ENCODE results near the gene TSEN34. TPM values are rescaled to one million over a fixed set of nuclear protein-coding genes. Genes with fewer than 3 reads are reported as not detected.
A peak's percentile ranks its signal among the peaks of the same experiment; 100 is the strongest.

The TSEN34 gene
- total RNA-seq, 4 donors from 2014 or later = 42.7 to 76.3 (median 69.1) TPM

GRCh38 chr19:54207676-54207982, 16.5 kb downstream of the TSEN34 start:
- DNase-seq (ENCODE audit: low spot score in 2 of 2) = no peak
- Histone ChIP-seq H3K4me3 (no peak overlapping the region), H3K27ac (peak overlapping the region; percentile 55), H3K27me3 (no peaks in the 10 kb centered on the region), H3K4me1 (peaks cover 70% of the 10 kb centered on the region), H3K9me3 (no peaks in the 10 kb centered on the region), H3K36me3 (peaks cover 55% of the 10 kb centered on the region)
- WGBS = 79% methylated on average over 5 of the region's 5 CpGs
- no peak for TF ChIP-seq EP300 (IDR thresholded peaks at IDR 0.05)
- TF ChIP-seq, protein P1, sequence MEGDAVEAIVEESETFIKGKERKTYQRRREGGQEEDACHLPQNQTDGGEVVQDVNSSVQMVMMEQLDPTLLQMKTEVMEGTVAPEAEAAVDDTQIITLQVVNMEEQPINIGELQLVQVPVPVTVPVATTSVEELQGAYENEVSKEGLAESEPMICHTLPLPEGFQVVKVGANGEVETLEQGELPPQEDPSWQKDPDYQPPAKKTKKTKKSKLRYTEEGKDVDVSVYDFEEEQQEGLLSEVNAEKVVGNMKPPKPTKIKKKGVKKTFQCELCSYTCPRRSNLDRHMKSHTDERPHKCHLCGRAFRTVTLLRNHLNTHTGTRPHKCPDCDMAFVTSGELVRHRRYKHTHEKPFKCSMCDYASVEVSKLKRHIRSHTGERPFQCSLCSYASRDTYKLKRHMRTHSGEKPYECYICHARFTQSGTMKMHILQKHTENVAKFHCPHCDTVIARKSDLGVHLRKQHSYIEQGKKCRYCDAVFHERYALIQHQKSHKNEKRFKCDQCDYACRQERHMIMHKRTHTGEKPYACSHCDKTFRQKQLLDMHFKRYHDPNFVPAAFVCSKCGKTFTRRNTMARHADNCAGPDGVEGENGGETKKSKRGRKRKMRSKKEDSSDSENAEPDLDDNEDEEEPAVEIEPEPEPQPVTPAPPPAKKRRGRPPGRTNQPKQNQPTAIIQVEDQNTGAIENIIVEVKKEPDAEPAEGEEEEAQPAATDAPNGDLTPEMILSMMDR (IDR thresholded peaks at IDR 0.05) = no peak
- TF ChIP-seq POLR2AphosphoS5 (IDR thresholded peaks at IDR 0.05) = no peak
- TF ChIP-seq POLR2A (IDR thresholded peaks at IDR 0.05) = no peak

- Histone ChIP-seq H3K27ac (peak overlapping the region; percentile 55), H3K4me3 (no peak overlapping the region), H3K27me3 (no peaks in the 10 kb centered on the region), H3K4me1 (peaks cover 64% of the 10 kb centered on the region), H3K36me3 (peaks cover 50% of the 10 kb centered on the region), H3K9me3 (no peaks in the 10 kb centered on the region)
- peak in 1 of 2 donors; percentile 81 for DNase-seq (ENCODE audit: low spot score in 2 of 2)
- 54% methylated on average over 12 of the region's 18 CpGs for WGBS
- TF ChIP-seq POLR2A (IDR thresholded peaks at IDR 0.05) (peak in 1 of 2 donors; percentile 18), EP300 (IDR thresholded peaks at IDR 0.05) (no peak)
- TF ChIP-seq, protein P1 (IDR thresholded peaks at IDR 0.05) = no peak
These were observed 17.1 kb downstream of the TSEN34 start for GRCh38 chr19:54207983-54208783.

GRCh38 chr19:54208784-54209057, 17.6 kb downstream of the TSEN34 start:
- Histone ChIP-seq H3K27me3 (no peaks in the 10 kb centered on the region), H3K4me1 (peaks cover 59% of the 10 kb centered on the region), H3K36me3 (peaks cover 44% of the 10 kb centered on the region), H3K4me3 (no peak overlapping the region), H3K9me3 (no peaks in the 10 kb centered on the region), H3K27ac (peak overlapping the region; percentile 43)
- WGBS = 60% methylated on average over 1 of the region's 8 CpGs
- no peak for DNase-seq (ENCODE audit: low spot score in 2 of 2)
- no peak for TF ChIP-seq EP300 (IDR thresholded peaks at IDR 0.05)
- TF ChIP-seq, protein P1 (IDR thresholded peaks at IDR 0.05) = no peak
- no peak for TF ChIP-seq POLR2AphosphoS5 (IDR thresholded peaks at IDR 0.05)
- TF ChIP-seq POLR2A (IDR thresholded peaks at IDR 0.05) = no peak

GRCh38 chr19:54209058-54209810, 18.1 kb downstream of the TSEN34 start:
- 60% methylated on average over 11 of the region's 24 CpGs for WGBS
- H3K9me3 ChIP-seq = no peaks in the 10 kb centered on the region
- H3K36me3 ChIP-seq = peaks cover 39% of the 10 kb centered on the region
- peak overlapping the region; percentile 43 for H3K27ac ChIP-seq
- no peak for TF ChIP-seq POLR2A (IDR thresholded peaks at IDR 0.05)
- TF ChIP-seq POLR2AphosphoS5 (IDR thresholded peaks at IDR 0.05) = no peak
- TF ChIP-seq, protein P1 (IDR thresholded peaks at IDR 0.05) = no peak
- no peak for TF ChIP-seq EP300 (IDR thresholded peaks at IDR 0.05)
- peaks cover 53% of the 10 kb centered on the region for H3K4me1 ChIP-seq
- H3K4me3 ChIP-seq = no peak overlapping the region
- DNase-seq (ENCODE audit: low spot score in 2 of 2) = no peak
- H3K27me3 ChIP-seq = no peaks in the 10 kb centered on the region

DNA sequence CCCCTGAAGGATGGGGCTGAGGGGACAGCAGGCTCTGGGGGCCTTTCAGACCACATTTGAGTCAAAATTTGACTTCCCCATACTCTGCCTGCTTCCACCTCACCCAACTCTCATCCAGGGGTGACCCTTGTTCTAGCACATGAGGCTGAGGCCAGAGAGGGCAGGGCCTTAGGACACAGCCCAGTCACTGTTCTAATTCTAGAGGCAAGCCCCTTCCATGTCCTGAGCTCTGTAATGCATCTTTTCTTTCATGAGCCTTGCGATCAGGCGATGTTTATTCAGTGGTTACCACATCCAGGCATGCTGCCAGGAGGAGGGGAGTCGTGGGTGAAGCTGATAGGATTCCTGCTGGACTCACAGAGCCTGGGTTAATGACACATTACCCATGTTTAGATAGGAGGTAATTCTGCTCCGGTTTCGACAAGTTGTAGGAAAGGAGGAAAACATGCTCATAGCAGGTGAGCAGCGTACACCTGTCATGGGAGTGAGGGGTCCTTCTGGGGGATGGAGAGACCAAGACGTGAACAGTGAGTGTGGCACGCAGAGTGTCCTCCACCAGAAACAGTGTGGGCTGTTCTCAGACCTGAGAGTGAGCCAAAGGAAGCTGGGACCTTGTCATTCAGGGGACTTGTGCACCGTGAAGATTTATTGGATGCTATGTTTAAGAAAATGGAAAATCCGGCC, 18.8 kb downstream of the TSEN34 start:
- Histone ChIP-seq H3K4me1 (peaks cover 46% of the 10 kb centered on the region), H3K36me3 (peaks cover 32% of the 10 kb centered on the region), H3K9me3 (no peaks in the 10 kb centered on the region), H3K27ac (peak overlapping the region; percentile 43), H3K4me3 (no peak overlapping the region), H3K27me3 (no peaks in the 10 kb centered on the region)
- TF ChIP-seq, protein P1 (IDR thresholded peaks at IDR 0.05) = no peak
- TF ChIP-seq POLR2A (IDR thresholded peaks at IDR 0.05) (peak in 1 of 2 donors; percentile 21), POLR2AphosphoS5 (IDR thresholded peaks at IDR 0.05) (no peak)
- peak; percentile 79 to 90 for DNase-seq (ENCODE audit: low spot score in 2 of 2)
- WGBS = 43% methylated on average over 10 of the region's 10 CpGs
